EH (cell line): ENCODE data around the gene LRRN2.
"Not testable (repeated sequence)": the region's sequence is repeated elsewhere in the genome, so short reads cannot be mapped to it uniquely, and the experiment has no call there.

ENCODE experiments used
- DNase-seq: peaks from one replicate; pipeline ENCODE4 v3.0.0-alpha.2; 2015; ENCODE audit warnings: low read depth

LRRN2 gene

GRCh38 chr1:204685236-204686006 is at the start of gene LRRN2:
Gene LRRN2, minus strand, starts transcription at chr1:204685738. Its CDS starts 65,746 bp downstream, at chr1:204619992.
- peak; percentile 2 for DNase-seq

- no peak for DNase-seq
These were observed 49.5 kb upstream of the LRRN2 start for GRCh38 chr1:204735042-204735441.

- no peak for DNase-seq
These were observed 48.5 kb upstream of the LRRN2 start for GRCh38 chr1:204733869-204734596.

- no peak for DNase-seq
These were observed 47.8 kb upstream of the LRRN2 start for GRCh38 chr1:204733289-204733688.

- DNase-seq = no peak
These were observed 46.5 kb upstream of the LRRN2 start for GRCh38 chr1:204731985-204732575.

GRCh38 chr1:204731509-204731908 is 46.0 kb upstream of the LRRN2 start:
- no peak for DNase-seq

GRCh38 chr1:204730826-204731459 is 45.4 kb upstream of the LRRN2 start:
- DNase-seq = no peak

- no peak for DNase-seq
These were observed 44.0 kb upstream of the LRRN2 start for GRCh38 chr1:204729516-204729915.

- no peak for DNase-seq
These were observed 42.9 kb upstream of the LRRN2 start for GRCh38 chr1:204728456-204728855.

GRCh38 chr1:204728045-204728444 is 42.5 kb upstream of the LRRN2 start:
- no peak for DNase-seq

- DNase-seq = not testable (repeated sequence)
These were observed 41.9 kb upstream of the LRRN2 start for GRCh38 chr1:204727438-204727837.

- DNase-seq = peak; percentile 39
These were observed 40.9 kb upstream of the LRRN2 start for GRCh38 chr1:204726478-204726877.

GRCh38 chr1:204725821-204726448 is 40.4 kb upstream of the LRRN2 start:
- no peak for DNase-seq

- no peak for DNase-seq
These were observed 37.7 kb upstream of the LRRN2 start for GRCh38 chr1:204723131-204723787.

- DNase-seq = no peak
These were observed 36.0 kb upstream of the LRRN2 start for GRCh38 chr1:204721373-204722055.

- DNase-seq = no peak
These were observed 31.1 kb upstream of the LRRN2 start for GRCh38 chr1:204716660-204717059.

- no peak for DNase-seq
These were observed 29.4 kb upstream of the LRRN2 start for GRCh38 chr1:204714861-204715511.

GRCh38 chr1:204714194-204714860 is 28.8 kb upstream of the LRRN2 start:
- no peak for DNase-seq

- DNase-seq = no peak
These were observed 28.0 kb upstream of the LRRN2 start for GRCh38 chr1:204713541-204713940.
